ENCODE results near the gene STAG1. TPM values are rescaled to one million over a fixed set of nuclear protein-coding genes. Genes with fewer than 3 reads are reported as not detected.

The STAG1 gene
- total and polyA plus RNA-seq, 2 of the 13 experiments (the other 11 are each of a cell fraction or from before 2014, with no cell fraction given): 6.2 to 25.9 TPM

- CTCF ChIA-PET (ENCODE audit: low intra/inter-chr PET ratio, low total read pairs): interaction anchor here (0.7 kb wide), 1 partner anchor 351 kb away, joined by 4 read pairs; no protein-coding TSS in a partner anchor
- H2AFZ ChIP-seq (ENCODE audit: low read length): no peak overlapping the region
- H3K4me3 ChIP-seq (replicated peaks in 1 of 3; ENCODE audit: insufficient read depth in 1 of 3, low read depth in 2 of 3, low read length in 3 of 3): no peak overlapping the region
- no peak overlapping the region for H3K4me2 ChIP-seq (ENCODE audit: low read depth, low read length)
- intact Hi-C loops (cut with micrococcal nuclease; ENCODE audit: unreplicated experiment): no loop called here
- DNase-seq (ENCODE audit: low spot score) (no peak), FAIRE-seq (no peak), ATAC-seq (no peak)
- no peaks in the 10 kb centered on the region for H4K20me1 ChIP-seq (ENCODE audit: insufficient read depth, low read length)
- TF ChIP-seq ZSCAN21 (CRISPR knock-in tag; IDR thresholded peaks at IDR 0.05; ENCODE audit: borderline replicate concordance): no peak
- TF ChIP-seq PCBP1 (IDR thresholded peaks at IDR 0.05; ENCODE audit: borderline replicate concordance, low read depth, low read length): no peak
- no peak for TF ChIP-seq ZSCAN31 (CRISPR knock-in tag; IDR thresholded peaks at IDR 0.05; ENCODE audit: low read depth)
- no peak for TF ChIP-seq SMAD3 (CRISPR knock-in tag; IDR thresholded peaks at IDR 0.05)
- TF ChIP-seq MLLT10 (CRISPR knock-in tag; IDR thresholded peaks at IDR 0.05): no peak
- no peak for TF ChIP-seq ZNF205 (CRISPR knock-in tag; IDR thresholded peaks at IDR 0.05)
- TF ChIP-seq NPAS2 (CRISPR knock-in tag; IDR thresholded peaks at IDR 0.05; ENCODE audit: borderline replicate concordance): no peak
- TF ChIP-seq ZNF329 (CRISPR knock-in tag; IDR thresholded peaks at IDR 0.05; ENCODE audit: low read depth): no peak
- TF ChIP-seq AHDC1 (CRISPR knock-in tag; IDR thresholded peaks at IDR 0.05; ENCODE audit: borderline replicate concordance): no peak
- no peak for TF ChIP-seq MYC (CRISPR knock-in tag; IDR thresholded peaks at IDR 0.05; ENCODE audit: borderline replicate concordance)
- H3K4me1 ChIP-seq (ENCODE audit: insufficient read depth, low read length): no peaks in the 10 kb centered on the region
- H3K27me3 ChIP-seq (ENCODE audit: control insufficient read depth in 1 of 2, insufficient read depth in 2 of 2, low read length in 2 of 2): no peaks in the 10 kb centered on the region
- H3K9ac ChIP-seq (ENCODE audit: insufficient read depth, low read depth, low read length): no peak overlapping the region
- POLR2A ChIA-PET: no interaction called here
- no peaks in the 10 kb centered on the region for H3K9me3 ChIP-seq (ENCODE audit: low read length)
- no peak overlapping the region for H3K27ac ChIP-seq (ENCODE audit: extremely low read length, insufficient read depth, low read length)
- no peaks in the 10 kb centered on the region for H3K79me2 ChIP-seq (ENCODE audit: insufficient read depth, low read length)
- H3K36me3 ChIP-seq (replicated peaks in 1 of 2; ENCODE audit: control insufficient read depth in 1 of 2, insufficient read depth in 2 of 2, low read length in 2 of 2): 0 out of 5 replicates have a peak, but pooled peaks cover 0 to 2% of the 10 kb centered on the region in 2 experiments
- in situ Hi-C loops (cut with HindIII; ENCODE audit: extremely low pct_ligation_motif_present, low pct_unique_long_range_greater_than_20kb): no loop called here
- no TSS peak for BruUV-seq (replicated peaks)
These were observed 324.9 kb downstream of the STAG1 start for GRCh38 chr3:136427236-136427635.

All from HepG2 (cell line).